OCI-LY7 (cell line): Measurements from ENCODE around the gene IQCK.

ENCODE experiments used
- EZH2phosphoT487 ChIP-seq: fragments of 200-600 bp; sonication (generic); IDR thresholded peaks from 2 replicates; pipeline ENCODE4 v1.6.1; 2018; ENCODE audit warnings: low read depth, borderline replicate concordance, mild to moderate bottlenecking, mixed run types, antibody characterized with exemption, low read length, moderate library complexity, mixed read lengths
- TF ChIP-seq, protein P1 (sequence below): fragments of 200-600 bp; sonication (generic); conservative IDR thresholded peaks from 2 replicates; pipeline ENCODE4 v1.5.1; 2014; ENCODE audit warnings: mild to moderate bottlenecking, antibody characterized with exemption, low read length, moderate library complexity, mixed read lengths

DNA sequence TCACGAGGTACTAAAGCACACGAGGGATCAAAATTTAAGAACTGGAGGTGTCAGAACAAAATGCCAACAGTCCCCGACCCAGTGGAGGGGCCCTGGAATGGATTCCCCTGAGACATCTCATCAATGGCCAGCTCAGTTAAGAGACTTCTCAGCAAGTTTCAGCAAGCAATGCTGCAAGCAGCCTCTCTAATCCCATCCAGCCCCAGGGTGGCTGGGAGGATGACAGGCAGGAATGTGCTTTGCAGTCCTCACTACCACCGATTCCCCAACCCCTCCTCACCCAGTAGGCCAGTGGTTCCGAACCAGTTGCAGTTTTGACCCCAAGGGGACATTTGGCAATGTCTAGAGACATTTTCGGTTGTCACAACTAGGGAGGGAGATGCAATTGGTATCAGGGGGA is 157.8 kb downstream of the IQCK start:
- TF ChIP-seq, protein P1, sequence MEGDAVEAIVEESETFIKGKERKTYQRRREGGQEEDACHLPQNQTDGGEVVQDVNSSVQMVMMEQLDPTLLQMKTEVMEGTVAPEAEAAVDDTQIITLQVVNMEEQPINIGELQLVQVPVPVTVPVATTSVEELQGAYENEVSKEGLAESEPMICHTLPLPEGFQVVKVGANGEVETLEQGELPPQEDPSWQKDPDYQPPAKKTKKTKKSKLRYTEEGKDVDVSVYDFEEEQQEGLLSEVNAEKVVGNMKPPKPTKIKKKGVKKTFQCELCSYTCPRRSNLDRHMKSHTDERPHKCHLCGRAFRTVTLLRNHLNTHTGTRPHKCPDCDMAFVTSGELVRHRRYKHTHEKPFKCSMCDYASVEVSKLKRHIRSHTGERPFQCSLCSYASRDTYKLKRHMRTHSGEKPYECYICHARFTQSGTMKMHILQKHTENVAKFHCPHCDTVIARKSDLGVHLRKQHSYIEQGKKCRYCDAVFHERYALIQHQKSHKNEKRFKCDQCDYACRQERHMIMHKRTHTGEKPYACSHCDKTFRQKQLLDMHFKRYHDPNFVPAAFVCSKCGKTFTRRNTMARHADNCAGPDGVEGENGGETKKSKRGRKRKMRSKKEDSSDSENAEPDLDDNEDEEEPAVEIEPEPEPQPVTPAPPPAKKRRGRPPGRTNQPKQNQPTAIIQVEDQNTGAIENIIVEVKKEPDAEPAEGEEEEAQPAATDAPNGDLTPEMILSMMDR, result no peak
- TF ChIP-seq EZH2phosphoT487, result no peak
